DOHH2 (cell line): ENCODE results near the gene CYP2W1.

Source experiments
- H3F3A ChIP-seq: fragments of 200-600 bp; sonication (generic), shearing (Covaris generic); 2 replicates; pipeline ENCODE4 v1.6.0; 2016; ENCODE audit warnings: antibody characterized with exemption, mild to moderate bottlenecking; ENCODE audit not compliant: control insufficient read depth, insufficient read depth
- H3K27ac ChIP-seq: fragments of 200-600 bp; sonication (generic); 2 replicates; pipeline ENCODE4 v1.5.1; 2014; ENCODE audit warnings: low read depth, mild to moderate bottlenecking, low read length, moderate library complexity
- H3K27me3 ChIP-seq: fragments of 200-600 bp; sonication (generic); 2 replicates; pipeline ENCODE4 v1.6.1; 2014; ENCODE audit warnings: mild to moderate bottlenecking, low read length, mixed read lengths; ENCODE audit not compliant: control insufficient read depth
- H3K36me3 ChIP-seq: fragments of 200-600 bp; sonication (generic); 2 replicates; pipeline ENCODE4 v1.6.1; 2014; ENCODE audit warnings: mild to moderate bottlenecking, low read length, moderate library complexity, mixed read lengths; ENCODE audit not compliant: control insufficient read depth
- H3K4me1 ChIP-seq: fragments of 200-600 bp; sonication (generic); 2 replicates; pipeline ENCODE4 v1.6.1; 2014; ENCODE audit warnings: mild to moderate bottlenecking, low read length, mixed read lengths; ENCODE audit not compliant: control insufficient read depth
- H3K4me2 ChIP-seq: fragments of 200-600 bp; sonication (generic); 2 replicates; pipeline ENCODE4 v1.6.0; 2014; ENCODE audit warnings: mild to moderate bottlenecking, low read length, moderate library complexity
- H3K4me3 ChIP-seq: fragments of 200-600 bp; sonication (generic); 2 replicates; pipeline ENCODE4 v1.5.1; 2014; ENCODE audit warnings: mild to moderate bottlenecking, low read length, mixed read lengths
- H3K79me2 ChIP-seq: fragments of 200-600 bp; sonication (generic); 2 replicates; pipeline ENCODE4 v1.6.1; 2014; ENCODE audit warnings: mild to moderate bottlenecking, low read length, mixed read lengths; ENCODE audit not compliant: control insufficient read depth
- H3K9me2 ChIP-seq: fragments of 200-600 bp; sonication (generic); replicated peaks from 2 replicates; pipeline ENCODE4 v1.6.1; 2014; ENCODE audit warnings: mild to moderate bottlenecking, low read length, mixed read lengths; ENCODE audit not compliant: control insufficient read depth
- H3K9me3 ChIP-seq: fragments of 200-600 bp; sonication (generic); 2 replicates; pipeline ENCODE4 v1.6.1; 2014; ENCODE audit warnings: antibody characterized with exemption, low read length, mixed read lengths; ENCODE audit not compliant: control insufficient read depth, insufficient read depth
- H4K20me1 ChIP-seq: fragments of 200-600 bp; sonication (generic); 2 replicates; pipeline ENCODE4 v1.6.0; 2014; ENCODE audit warnings: low read depth, mild to moderate bottlenecking, antibody characterized with exemption, low read length, moderate library complexity; ENCODE audit not compliant: control insufficient read depth, insufficient read depth
- CTCF ChIP-seq: fragments of 200-600 bp; sonication (generic); IDR thresholded peaks from one replicate; pipeline ENCODE4 v1.5.1; 2014; ENCODE audit warnings: antibody characterized with exemption, mild to moderate bottlenecking, low read depth, low read length; ENCODE audit not compliant: poor library complexity, severe bottlenecking
- EZH2phosphoT487 ChIP-seq: fragments of 200-600 bp; sonication (generic); IDR thresholded peaks from 2 replicates; pipeline ENCODE4 v1.6.1; 2017; ENCODE audit warnings: borderline replicate concordance, mild to moderate bottlenecking, antibody characterized with exemption, low read length, moderate library complexity, mixed read lengths

The CYP2W1 gene

GRCh38 chr7:1030444-1031070, 47.6 kb downstream of the CYP2W1 start:
- Histone ChIP-seq H3K9me2 (no peaks in the 10 kb centered on the region), H3K27me3 (no peaks in the 10 kb centered on the region), H3K9me3 (no peaks in the 10 kb centered on the region), H3K4me3 (peak overlapping the region; percentile 91), H3K79me2 (peaks cover 47% of the 10 kb centered on the region), H3K4me2 (peak overlapping the region; percentile 89), H3F3A (peaks cover 27% of the 10 kb centered on the region), H3K4me1 (peaks cover 48% of the 10 kb centered on the region), H4K20me1 (no peaks in the 10 kb centered on the region), H3K36me3 (peaks cover 25% of the 10 kb centered on the region), H3K27ac (peak overlapping the region; percentile 25)
- TF ChIP-seq CTCF (no peak), EZH2phosphoT487 (no peak)

GRCh38 chr7:1031716-1032455, 48.9 kb downstream of the CYP2W1 start:
- Histone ChIP-seq H3K9me3 (no peaks in the 10 kb centered on the region), H3F3A (peaks cover 14% of the 10 kb centered on the region), H3K9me2 (no peaks in the 10 kb centered on the region), H3K4me1 (peaks cover 34% of the 10 kb centered on the region), H3K4me2 (no peak overlapping the region), H3K36me3 (peaks cover 12% of the 10 kb centered on the region), H3K79me2 (peaks cover 33% of the 10 kb centered on the region), H3K27me3 (no peaks in the 10 kb centered on the region), H4K20me1 (no peaks in the 10 kb centered on the region), H3K27ac (no peak overlapping the region), H3K4me3 (no peak overlapping the region)
- no peak for TF ChIP-seq EZH2phosphoT487
- TF ChIP-seq CTCF: no peak

GRCh38 chr7:1032536-1033181, 49.7 kb downstream of the CYP2W1 start:
- peaks cover 4% of the 10 kb centered on the region for H3K36me3 ChIP-seq
- H3F3A ChIP-seq: peaks cover 6% of the 10 kb centered on the region
- no peak for TF ChIP-seq CTCF
- TF ChIP-seq EZH2phosphoT487: no peak
- H3K4me2 ChIP-seq: no peak overlapping the region
- no peak overlapping the region for H3K4me3 ChIP-seq
- H3K27ac ChIP-seq: no peak overlapping the region
- H3K27me3 ChIP-seq: no peaks in the 10 kb centered on the region
- H3K79me2 ChIP-seq: peaks cover 26% of the 10 kb centered on the region
- no peaks in the 10 kb centered on the region for H3K9me3 ChIP-seq
- H4K20me1 ChIP-seq: no peaks in the 10 kb centered on the region
- H3K9me2 ChIP-seq: no peaks in the 10 kb centered on the region
- H3K4me1 ChIP-seq: peaks cover 29% of the 10 kb centered on the region
